D341Med (cell line): Measurements from ENCODE around the gene SLC39A7.

Experiments used
- DNase-seq: peaks from one replicate; pipeline ENCODE4 v3.0.0; 2012; ENCODE audit warnings: low spot score

The SLC39A7 gene

GRCh38 chr6:33170176-33171015, 30.3 kb upstream of the SLC39A7 start:
- no peak for DNase-seq

- DNase-seq = no peak
Measured at GRCh38 chr6:33171016-33171879, 29.4 kb upstream of the SLC39A7 start.

GRCh38 chr6:33171880-33172687, 28.6 kb upstream of the SLC39A7 start:
- DNase-seq = no peak

- DNase-seq = peak; percentile 67
Measured at GRCh38 chr6:33172688-33173534, 27.8 kb upstream of the SLC39A7 start.

- DNase-seq = no peak
Measured at GRCh38 chr6:33173535-33174180, 27.0 kb upstream of the SLC39A7 start.

GRCh38 chr6:33174784-33175183, 25.9 kb upstream of the SLC39A7 start:
- no peak for DNase-seq

GRCh38 chr6:33175436-33176069, 25.1 kb upstream of the SLC39A7 start:
- DNase-seq = no peak

- no peak for DNase-seq
Measured at GRCh38 chr6:33176906-33177305, 23.8 kb upstream of the SLC39A7 start.

- DNase-seq = no peak
Measured at GRCh38 chr6:33177552-33178446, 22.9 kb upstream of the SLC39A7 start.

- no peak for DNase-seq
Measured at GRCh38 chr6:33178755-33179475, 21.8 kb upstream of the SLC39A7 start.

GRCh38 chr6:33181141-33181540, 19.5 kb upstream of the SLC39A7 start:
- no peak for DNase-seq

- DNase-seq = no peak
Measured at GRCh38 chr6:33183071-33183683, 17.5 kb upstream of the SLC39A7 start.

- DNase-seq = no peak
Measured at GRCh38 chr6:33185190-33185589, 15.5 kb upstream of the SLC39A7 start.

- DNase-seq = no peak
Measured at GRCh38 chr6:33185654-33186187, 14.9 kb upstream of the SLC39A7 start.

- DNase-seq = no peak
Measured at GRCh38 chr6:33187809-33188208, 12.9 kb upstream of the SLC39A7 start.

- no peak for DNase-seq
Measured at GRCh38 chr6:33189164-33189563, 11.5 kb upstream of the SLC39A7 start.

- no peak for DNase-seq
Measured at GRCh38 chr6:33189625-33190448, 10.8 kb upstream of the SLC39A7 start.
